Nucleus accumbens (tissue), 56 donors: ENCODE results near the gene DKK2.
"Not testable (repeated sequence)": the region's sequence is repeated elsewhere in the genome, so short reads cannot be mapped to it uniquely, and the experiment has no call there.

Experiments used
- DNase-seq, 56 donors: peaks; one replicate each; lab custom pipeline; 2025; lab: John Stamatoyannopoulos, UW

Gene DKK2

GRCh38 chr4:106929248-106929647, 106.9 kb downstream of the DKK2 start:
- no peak for DNase-seq

GRCh38 chr4:106914223-106914622, 121.9 kb downstream of the DKK2 start:
- no peak for DNase-seq

- DNase-seq: no peak
These were observed 126.5 kb downstream of the DKK2 start for GRCh38 chr4:106909486-106910188.

- DNase-seq: not testable (repeated sequence)
These were observed 128.1 kb downstream of the DKK2 start for GRCh38 chr4:106908049-106908448.

GRCh38 chr4:106907216-106907615, 128.9 kb downstream of the DKK2 start:
- DNase-seq: no peak

GRCh38 chr4:106906728-106907127, 129.4 kb downstream of the DKK2 start:
- no peak for DNase-seq

- peak in 2 of 56 donors; percentile 0 to 34 for DNase-seq
These were observed 137.4 kb downstream of the DKK2 start for GRCh38 chr4:106898621-106899230.

- DNase-seq: peak in 1 of 56 donors; percentile 1
These were observed 142.2 kb downstream of the DKK2 start for GRCh38 chr4:106893903-106894302.

GRCh38 chr4:106893395-106893881, 142.7 kb downstream of the DKK2 start:
- DNase-seq: no peak

GRCh38 chr4:106892786-106893185, 143.3 kb downstream of the DKK2 start:
- DNase-seq: no peak

- DNase-seq: no peak
These were observed 160.8 kb downstream of the DKK2 start for GRCh38 chr4:106875340-106875739.
